Stimulated activated CD8-positive, alpha-beta memory T cell treated with anti-CD3 and anti-CD28 coated beads, Interleukin-7, amount 100 ng/mL, for 24 hours (primary cell): ENCODE results near the gene NEK6.
"Not testable (repeated sequence)": the region's sequence is repeated elsewhere in the genome, so short reads cannot be mapped to it uniquely, and the experiment has no call there.

Experiments
- DNase-seq: peaks from one replicate; pipeline ENCODE4 v3.0.0-alpha.2; 2020; ENCODE audit warnings: low read depth

Gene NEK6

GRCh38 chr9:124228516-124228915, 29.2 kb upstream of the NEK6 start:
- no peak for DNase-seq

- no peak for DNase-seq
Observed at GRCh38 chr9:124231095-124231737, 26.5 kb upstream of the NEK6 start.

GRCh38 chr9:124238546-124239140, 19.1 kb upstream of the NEK6 start:
- no peak for DNase-seq

- no peak for DNase-seq
Observed at GRCh38 chr9:124239249-124240073, 18.3 kb upstream of the NEK6 start.

GRCh38 chr9:124242331-124243194, 15.2 kb upstream of the NEK6 start:
- DNase-seq = no peak

GRCh38 chr9:124247393-124247792, 10.4 kb upstream of the NEK6 start:
- DNase-seq = not testable (repeated sequence)

GRCh38 chr9:124248066-124248465, 9.7 kb upstream of the NEK6 start:
- DNase-seq = no peak

- DNase-seq = no peak
Observed at GRCh38 chr9:124248960-124249359, 8.8 kb upstream of the NEK6 start.

- no peak for DNase-seq
Observed at GRCh38 chr9:124251204-124251603, 6.5 kb upstream of the NEK6 start.

- no peak for DNase-seq
Observed at GRCh38 chr9:124251605-124252378, 6.0 kb upstream of the NEK6 start.

GRCh38 chr9:124252878-124253277, 4.9 kb upstream of the NEK6 start:
- DNase-seq = not testable (repeated sequence)

- no peak for DNase-seq
Observed at GRCh38 chr9:124254261-124254682, 3.5 kb upstream of the NEK6 start.

- no peak for DNase-seq
Observed at GRCh38 chr9:124255222-124255621, 2.5 kb upstream of the NEK6 start.

GRCh38 chr9:124256517-124257069, 1.2 kb upstream of the NEK6 start:
- DNase-seq = no peak

- DNase-seq = no peak
Observed at GRCh38 chr9:124257070-124257843, 492 bp upstream of the NEK6 start.

- no peak for DNase-seq
Observed at GRCh38 chr9:124258607-124259157, 933 bp downstream of the NEK6 start.

GRCh38 chr9:124259158-124259808, 1.5 kb downstream of the NEK6 start:
- DNase-seq = no peak

GRCh38 chr9:124260769-124261603, 3.2 kb downstream of the NEK6 start:
- no peak for DNase-seq
